GM04503 (cell line): ENCODE measurements around the gene ADGRF3.
"Not testable (repeated sequence)": the region's sequence is repeated elsewhere in the genome, so short reads cannot be mapped to it uniquely, and the experiment has no call there.

ENCODE experiments used
- DNase-seq: peaks from one replicate; pipeline ENCODE4 v3.0.0-alpha.2; 2012; ENCODE audit warnings: low read depth

Gene ADGRF3

DNA sequence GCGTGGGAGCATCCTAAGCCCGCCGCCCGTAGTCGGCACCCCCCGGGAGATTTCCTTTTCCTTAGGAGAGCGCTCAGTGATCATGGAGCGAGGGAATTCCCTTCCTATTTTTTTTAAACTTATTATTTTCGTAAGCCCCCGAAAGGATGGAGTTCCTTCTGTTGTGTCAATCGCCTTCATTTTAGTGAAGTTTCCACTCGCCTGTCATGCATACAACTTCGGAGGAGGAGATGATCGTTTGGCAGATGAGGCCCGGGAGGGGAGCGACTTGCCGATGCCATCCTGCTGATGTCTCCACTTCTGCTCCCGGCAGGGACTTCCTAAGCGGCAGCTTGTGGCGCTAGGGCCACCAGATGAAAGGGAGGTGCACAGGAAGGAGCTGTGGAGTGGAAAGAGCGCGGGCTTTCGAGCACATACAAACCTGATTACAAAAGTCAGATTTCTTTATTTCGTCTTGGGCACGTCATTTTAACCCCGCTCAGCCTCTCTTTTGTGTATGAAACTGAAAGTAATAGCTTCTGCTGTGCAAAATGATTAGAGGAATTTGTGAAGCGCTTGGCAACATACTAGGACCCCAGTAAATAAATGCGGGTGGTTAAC is at the start of gene ADGRF3:
Gene ADGRF3, minus strand, starts transcription at position 336 of the 600 bp plus-strand sequence. CDS start 555 bp downstream, outside the sequence.
- DNase-seq: no peak

GRCh38 chr2:26395394-26395793 is 48.8 kb upstream of the ADGRF3 start:
- no peak for DNase-seq

GRCh38 chr2:26394694-26395093 is 48.1 kb upstream of the ADGRF3 start:
- no peak for DNase-seq

DNA sequence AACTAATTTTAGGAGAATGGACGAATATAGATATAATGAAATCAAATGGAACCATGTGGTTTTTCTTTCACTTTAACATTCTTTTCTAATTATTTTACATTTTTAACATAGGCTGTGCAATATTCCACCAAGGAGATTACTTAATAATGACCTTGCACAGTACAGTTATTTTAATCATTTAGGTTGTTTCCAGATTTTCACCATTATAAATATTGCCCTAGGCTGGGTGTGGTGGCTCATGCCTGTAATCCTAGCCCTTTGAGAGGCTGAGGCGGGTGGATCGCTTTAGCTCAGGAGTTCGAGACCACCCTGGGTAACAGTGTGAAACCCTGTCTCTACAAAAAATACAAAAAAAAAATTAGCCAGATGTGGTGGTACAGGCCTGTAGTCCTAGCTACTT is 40.6 kb upstream of the ADGRF3 start:
- DNase-seq: no peak

GRCh38 chr2:26384597-26384996 is 38.0 kb upstream of the ADGRF3 start:
- no peak for DNase-seq

DNA sequence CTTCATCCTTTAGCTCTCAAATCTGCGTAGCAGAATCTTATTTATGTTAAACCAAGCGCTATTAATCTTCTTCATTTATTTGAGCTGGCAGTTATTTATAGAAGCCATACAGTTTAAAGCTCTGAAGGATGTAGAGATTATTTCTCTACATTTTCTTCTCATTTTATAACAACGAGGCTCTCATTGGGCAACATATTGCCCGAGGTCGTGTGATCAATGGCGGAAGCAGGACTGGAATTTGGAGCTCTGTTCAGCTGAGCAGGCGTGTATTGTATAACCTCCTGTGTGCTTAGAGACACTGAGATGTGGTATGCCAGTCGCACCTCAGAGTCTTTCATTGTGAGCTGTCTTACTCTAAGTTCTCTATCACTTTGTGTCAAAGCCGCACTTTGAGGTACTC is 37.6 kb upstream of the ADGRF3 start:
- DNase-seq: no peak

GRCh38 chr2:26382564-26382963 is 36.0 kb upstream of the ADGRF3 start:
- DNase-seq: no peak

GRCh38 chr2:26380281-26380680 is 33.7 kb upstream of the ADGRF3 start:
- no peak for DNase-seq

DNA sequence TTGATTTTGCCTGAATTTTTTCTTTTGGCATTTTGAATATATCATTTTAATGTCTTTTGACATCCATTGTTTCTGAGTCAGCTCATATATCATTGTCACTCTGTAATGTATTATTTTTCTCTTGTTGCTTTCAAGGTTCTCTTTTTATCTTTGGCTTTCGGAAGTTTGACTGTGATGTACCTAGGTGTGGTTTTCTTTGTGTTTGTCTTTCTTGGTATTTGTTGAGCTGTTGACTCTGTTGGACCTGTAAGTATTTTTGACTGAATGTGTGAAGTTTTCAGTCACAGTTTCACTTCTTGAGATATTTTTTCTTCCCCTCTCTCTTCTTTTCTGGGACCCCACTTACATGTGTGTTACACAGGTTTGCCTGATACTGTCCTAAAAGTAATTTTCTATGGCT is 30.2 kb upstream of the ADGRF3 start:
- no peak for DNase-seq

GRCh38 chr2:26370909-26371308 is 24.3 kb upstream of the ADGRF3 start:
- DNase-seq: not testable (repeated sequence)

GRCh38 chr2:26369664-26370063 is 23.1 kb upstream of the ADGRF3 start:
- DNase-seq: not testable (repeated sequence)

DNA sequence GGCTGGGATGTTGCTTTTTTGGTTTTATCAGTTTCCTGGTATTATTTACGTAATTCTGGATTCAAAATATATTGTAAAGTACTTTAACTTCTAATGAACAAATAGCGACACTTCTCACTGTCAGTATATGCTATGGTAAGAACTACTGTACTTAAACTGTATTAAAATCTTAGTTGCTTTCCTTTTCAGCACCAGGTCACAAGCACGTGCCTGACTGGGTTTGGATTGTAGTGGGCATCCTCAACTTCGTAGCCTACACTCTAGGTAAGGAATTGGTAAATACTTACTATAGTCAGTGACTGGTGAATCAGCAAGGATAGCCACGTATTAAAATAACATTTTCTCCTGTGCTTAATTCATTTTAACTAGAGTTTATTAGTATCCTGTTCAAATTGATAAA is 20.4 kb upstream of the ADGRF3 start:
- DNase-seq: no peak

DNA sequence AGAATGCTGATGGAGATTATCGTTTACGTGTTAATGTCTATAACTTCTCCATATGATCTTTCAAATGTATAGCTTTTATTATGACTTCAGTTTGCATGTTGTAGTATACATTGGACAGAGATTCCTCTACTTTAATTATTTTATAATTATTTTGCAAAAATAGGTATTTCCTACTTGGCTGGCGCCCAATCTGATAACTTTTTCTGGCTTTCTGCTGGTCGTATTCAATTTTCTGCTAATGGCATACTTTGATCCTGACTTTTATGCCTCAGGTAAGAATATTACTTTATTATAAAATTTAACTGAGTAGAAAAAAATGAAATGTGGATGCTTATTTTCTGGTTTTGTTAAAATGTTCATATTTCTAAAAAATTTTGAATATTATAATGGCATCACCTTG is 18.1 kb upstream of the ADGRF3 start:
- DNase-seq: no peak

DNA sequence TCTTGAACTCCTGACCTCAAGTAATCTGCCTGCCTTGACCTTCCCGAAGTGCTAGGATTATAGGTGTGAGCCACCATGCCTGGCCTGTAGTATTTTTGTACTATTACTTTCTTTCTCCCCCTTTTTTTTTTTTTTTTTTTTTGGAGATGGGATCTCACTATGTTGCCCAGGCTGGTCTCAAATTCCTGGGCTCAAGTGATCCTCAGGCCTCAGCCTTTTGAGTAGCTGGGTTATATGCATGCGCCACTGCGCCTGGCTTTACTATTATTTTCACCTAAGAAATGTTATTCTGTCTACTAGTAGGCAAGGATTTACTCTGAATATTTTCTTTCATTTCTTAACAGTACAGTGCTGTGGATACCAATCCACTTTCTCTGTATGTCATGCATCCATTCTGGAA is 17.4 kb upstream of the ADGRF3 start:
- no peak for DNase-seq

- DNase-seq: no peak
Measured at GRCh38 chr2:26363323-26363722, 16.7 kb upstream of the ADGRF3 start.

DNA sequence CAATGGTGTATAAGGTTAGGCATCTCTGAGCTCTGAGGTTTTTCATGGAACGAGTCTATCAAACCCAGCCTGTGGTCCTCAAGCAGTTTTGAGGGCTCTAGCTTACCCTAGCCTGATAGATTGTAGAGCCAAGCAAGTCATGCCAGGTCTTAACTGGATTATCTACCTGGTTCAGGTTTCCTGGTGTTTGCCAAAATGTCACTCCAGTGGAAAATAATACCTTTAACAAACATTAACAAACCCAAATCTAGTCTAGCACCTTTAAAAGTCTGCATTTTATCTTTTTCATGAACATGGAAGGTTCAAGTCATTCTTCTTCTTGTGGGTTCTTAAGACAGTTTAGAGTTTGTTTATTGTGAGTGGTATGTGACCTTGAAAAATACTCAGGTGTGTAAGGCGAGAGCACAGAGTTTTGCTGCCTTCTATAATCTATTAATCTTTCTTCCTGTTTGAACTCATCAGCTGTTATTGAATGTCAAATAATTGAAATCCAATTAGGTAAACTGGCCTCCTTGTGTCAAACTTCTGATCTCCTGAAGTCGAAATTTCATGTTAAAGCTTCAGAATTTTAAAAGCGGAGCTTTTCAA is 13.4 kb upstream of the ADGRF3 start:
- DNase-seq: no peak

- DNase-seq: no peak
Measured at GRCh38 chr2:26356771-26357170, 10.2 kb upstream of the ADGRF3 start.

- DNase-seq: no peak
Measured at GRCh38 chr2:26356111-26356510, 9.5 kb upstream of the ADGRF3 start.

- DNase-seq: peak; percentile 80
Measured at GRCh38 chr2:26355038-26355995, 8.7 kb upstream of the ADGRF3 start.

DNA sequence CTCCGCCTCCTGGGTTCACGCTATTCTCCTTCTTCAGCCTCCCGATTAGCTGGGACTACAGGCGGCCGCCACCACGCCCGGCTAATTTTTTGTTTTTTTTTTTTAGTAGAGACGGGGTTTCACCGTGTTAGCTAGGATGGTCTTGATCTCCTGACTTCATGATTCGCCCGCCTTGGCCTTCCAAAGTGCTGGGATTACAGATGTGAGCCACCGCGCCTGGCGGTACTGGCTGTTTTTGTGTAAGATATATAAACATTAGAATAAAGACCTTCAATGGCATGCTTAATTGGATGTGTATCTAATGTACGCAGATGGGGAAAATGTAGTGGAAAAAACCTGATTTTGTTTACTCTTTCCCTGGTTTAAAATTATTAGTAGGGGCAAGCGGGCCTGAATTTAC is 7.9 kb upstream of the ADGRF3 start:
- not testable (repeated sequence) for DNase-seq

DNA sequence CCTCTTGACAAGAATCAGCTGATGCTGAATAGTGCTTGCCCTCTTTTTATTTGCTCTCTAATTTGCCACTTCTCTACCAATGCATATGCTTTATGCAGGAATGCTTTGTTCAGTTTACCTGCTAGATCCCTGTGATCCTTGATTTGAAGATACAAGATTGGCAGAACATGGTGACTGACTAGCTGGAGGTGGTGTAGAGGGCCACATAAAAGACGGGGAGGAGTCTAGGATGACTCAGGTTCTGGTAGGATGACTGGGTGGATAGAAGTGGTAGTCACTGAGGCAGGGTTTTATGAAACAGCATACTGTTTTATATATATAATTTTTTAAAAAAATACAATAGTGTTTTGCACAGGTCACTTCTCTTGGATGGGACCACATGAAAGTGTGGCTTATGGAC is 6.3 kb upstream of the ADGRF3 start:
- DNase-seq: no peak

GRCh38 chr2:26351375-26352090 is 4.9 kb upstream of the ADGRF3 start:
- no peak for DNase-seq
